HG02678 (cell line): ENCODE results near the gene MZT2B.
A peak's percentile ranks its signal among the peaks of the same experiment; 100 is the strongest.
"Not testable (repeated sequence)": the region's sequence is repeated elsewhere in the genome, so short reads cannot be mapped to it uniquely, and the experiment has no call there.

Experiments
- ATAC-seq: cut with Tn5 transposase; IDR thresholded peaks from one replicate; pipeline ENCODE4 v1.9.1; 2021; ENCODE audit warnings: mild to moderate bottlenecking, moderate library complexity; ENCODE audit not compliant: unreplicated experiment

Gene MZT2B

GRCh38 chr2:130169896-130170295 is 12.2 kb upstream of the MZT2B start:
- ATAC-seq = no peak

- ATAC-seq = peak; percentile 62
These were observed 7.2 kb upstream of the MZT2B start for GRCh38 chr2:130174866-130175265.

- not testable (repeated sequence) for ATAC-seq
These were observed 1.4 kb upstream of the MZT2B start for GRCh38 chr2:130180404-130181324.

GRCh38 chr2:130181325-130181879 is 660 bp upstream of the MZT2B start, which contains the start of gene SMPD4:
Gene SMPD4, minus strand, starts transcription at chr2:130181602. Its CDS starts 5,010 bp downstream, at chr2:130176592.
- ATAC-seq = peak; percentile 57

GRCh38 chr2:130182826-130183511 is 907 bp downstream of the MZT2B start:
- ATAC-seq = peak; percentile 1

- ATAC-seq = no peak
These were observed 1.7 kb downstream of the MZT2B start for GRCh38 chr2:130183512-130184373.

- ATAC-seq = no peak
These were observed 3.4 kb downstream of the MZT2B start for GRCh38 chr2:130185436-130185835.

- ATAC-seq = no peak
These were observed 3.8 kb downstream of the MZT2B start for GRCh38 chr2:130185896-130186295.

- ATAC-seq = no peak
These were observed 4.3 kb downstream of the MZT2B start for GRCh38 chr2:130186391-130186790.

- ATAC-seq = no peak
These were observed 5.2 kb downstream of the MZT2B start for GRCh38 chr2:130187268-130187667.

GRCh38 chr2:130187859-130188792 is 6.1 kb downstream of the MZT2B start:
- ATAC-seq = not testable (repeated sequence)

GRCh38 chr2:130188958-130189357 is 6.9 kb downstream of the MZT2B start:
- ATAC-seq = not testable (repeated sequence)

- no peak for ATAC-seq
These were observed 8.2 kb downstream of the MZT2B start for GRCh38 chr2:130190237-130190636.

- not testable (repeated sequence) for ATAC-seq
These were observed 9.3 kb downstream of the MZT2B start for GRCh38 chr2:130191319-130191718.

- not testable (repeated sequence) for ATAC-seq
These were observed 10.4 kb downstream of the MZT2B start for GRCh38 chr2:130192451-130192850.

- not testable (repeated sequence) for ATAC-seq
These were observed 11.8 kb downstream of the MZT2B start for GRCh38 chr2:130193824-130194223.

GRCh38 chr2:130195089-130195635 is 13.1 kb downstream of the MZT2B start:
- not testable (repeated sequence) for ATAC-seq

- ATAC-seq = not testable (repeated sequence)
These were observed 14.0 kb downstream of the MZT2B start for GRCh38 chr2:130196052-130196451.

GRCh38 chr2:130198343-130198742 is 16.3 kb downstream of the MZT2B start, which contains the start of gene TUBA3E:
Gene TUBA3E, minus strand, starts transcription at chr2:130198439. Its CDS starts 79 bp downstream, at chr2:130198360.
- no peak for ATAC-seq
